H1 (cell line): ENCODE measurements around the gene RBM15B. TPM values are rescaled to one million over a fixed set of nuclear protein-coding genes. Genes with fewer than 3 reads are reported as not detected.

Experiments
- PHF8 ChIP-seq: fragments of 200-600 bp; sonication (generic); conservative IDR thresholded peaks from 2 replicates; pipeline ENCODE4 v1.7.1; 2012; ENCODE audit warnings: low read depth, mild to moderate bottlenecking, inconsistent platforms, low read length, moderate library complexity
- SP1 ChIP-seq: IDR thresholded peaks from 2 replicates; pipeline ENCODE4 v1.6.1; 2011; ENCODE audit warnings: low read depth, low read length
- polyA plus RNA-seq, 7 experiments: library from polyadenylated mRNA; depleted of rRNA in 3 of 7; stranded (reverse) in 5 of 7; unstranded in 2 of 7; fragments of >200 nt in 5 of 7; fragments of 200-250 nt in 2 of 7; gene quantifications; 1 replicate in 5 of 7; 2 replicates in 1 of 7; 4 replicates in 1 of 7; pipeline versions ENCODE4 v1.2.1 to v1.2.3, GENCODE V29; 2011 to 2013; ENCODE audit warnings: missing spikeins in 2 of 7, mixed read lengths in 2 of 7
- total RNA-seq: library from RNA; stranded (reverse); fragmentation: NEBNext Ultra II Directional; extraction: Animal tissue kit (Norgen Biotek cat#: 25700); gene quantifications from 2 replicates; pipeline ENCODE4 v1.2.1, GENCODE V29; 2021
- TF ChIP-seq, protein P1 (sequence below): IDR thresholded peaks from 2 replicates; pipeline ENCODE4 v1.6.1; 2011; ENCODE audit warnings: low read depth, mild to moderate bottlenecking, low read length; ENCODE audit not compliant: insufficient read depth

The RBM15B gene
- total and polyA plus RNA-seq, 2 of the 8 experiments (the other 6 are each of a cell fraction or from before 2014, with no cell fraction given) = 22.2 to 59.1 TPM

DNA sequence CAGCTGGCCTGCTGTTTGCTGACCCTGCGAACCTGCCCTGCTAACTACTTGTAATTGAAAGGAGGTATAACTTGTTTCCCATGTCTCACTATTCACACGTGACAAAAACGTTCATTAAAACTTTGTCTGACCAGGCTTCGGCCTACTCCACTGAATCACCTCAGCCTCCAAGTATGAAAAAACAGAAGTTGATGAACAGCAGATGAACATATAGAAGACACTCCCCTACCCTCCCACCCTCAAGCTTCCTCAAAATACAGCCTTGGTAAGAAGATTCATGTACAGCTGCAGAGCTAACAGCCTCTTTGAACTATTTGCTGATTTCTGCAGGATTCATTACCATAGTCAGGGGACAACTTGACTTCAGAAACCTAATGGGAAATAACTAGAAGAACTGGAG is 10.7 kb downstream of the RBM15B start (continued):
- TF ChIP-seq, protein P1, sequence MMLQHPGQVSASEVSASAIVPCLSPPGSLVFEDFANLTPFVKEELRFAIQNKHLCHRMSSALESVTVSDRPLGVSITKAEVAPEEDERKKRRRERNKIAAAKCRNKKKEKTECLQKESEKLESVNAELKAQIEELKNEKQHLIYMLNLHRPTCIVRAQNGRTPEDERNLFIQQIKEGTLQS = no peak
- no peak for TF ChIP-seq PHF8
- TF ChIP-seq SP1 = no peak
